K562 (cell line): ENCODE results near the gene SP4. TPM values are rescaled to one million over a fixed set of nuclear protein-coding genes. Genes with fewer than 3 reads are reported as not detected.

ENCODE experiments used
- ATAC-seq: fragments of 200-7000 bp; cut with Tn5 transposase; 3 replicates; pipeline ENCODE4 v1.9.1; 2020; ENCODE audit warnings: moderate library complexity
- BruUV-seq: library from RNA; stranded (reverse); fragments of 400-500 nt; replicated peaks from 2 replicates; lab custom pipeline; 2021; lab: Mats Ljungman, UMichigan
- CTCF ChIA-PET: fragments of 300-600 bp; formaldehyde crosslinking; extraction: SDS; loops from one replicate; lab custom pipeline; 2021; ENCODE audit warnings: low intra/inter-chr PET ratio; lab: Yijun Ruan, JAX
- POLR2A ChIA-PET: fragments of 300-600, 350-650 bp; sonication (Branson Sonifier 250); formaldehyde crosslinking; extraction: SDS; loops from one replicate; lab custom pipeline; 2021; ENCODE audit warnings: antibody characterized with exemption, inconsistent platforms; lab: Yijun Ruan, JAX
- DNase-seq, 4 experiments: peaks; one replicate each; pipeline versions ENCODE4 v3.0.0 to v3.0.0-alpha.2; 2011 to 2018; ENCODE audit warnings: low spot score in 3 of 4, mixed read lengths in 3 of 4; ENCODE audit errors: extremely low read depth in 1 of 4
- FAIRE-seq: peaks from 2 replicates; lab custom pipeline; 2011; peaks lifted over from hg19 to GRCh38; lab: Jason Lieb, UNC
- H2AFZ ChIP-seq: 2 replicates; pipeline ENCODE4 v1.6.0; 2011; ENCODE audit warnings: low read depth, low read length, control low read depth, inconsistent platforms
- H3K27ac ChIP-seq: fragments of 200-600 bp; 3 replicates; pipeline ENCODE4 v1.8.0; 2011; ENCODE audit warnings: low read depth, mild to moderate bottlenecking, control low read depth, inconsistent platforms, low read length, moderate library complexity, mixed read lengths; ENCODE audit errors: extremely low read depth
- H3K27me3 ChIP-seq, 2 experiments: fragments of 300-600 bp in 1 of 2; 2 replicates in 1 of 2; 3 replicates in 1 of 2; pipeline versions ENCODE4 v1.6.0 to v1.8.0; 2011; ENCODE audit warnings: inconsistent platforms in 2 of 2, low read length in 2 of 2, mild to moderate bottlenecking in 1 of 2, mixed read lengths in 1 of 2, moderate library complexity in 1 of 2; ENCODE audit not compliant: control insufficient read depth in 2 of 2, insufficient read depth in 2 of 2
- H3K36me3 ChIP-seq: fragments of 300-600 bp; 3 replicates; pipeline ENCODE4 v1.8.0; 2011; ENCODE audit warnings: mild to moderate bottlenecking, low read length, inconsistent platforms; ENCODE audit not compliant: control insufficient read depth, insufficient read depth
- H3K4me1 ChIP-seq, 2 experiments: fragments of 200-600 bp in 1 of 2; replicated peaks in 1 of 2; 2 replicates in 1 of 2; 3 replicates in 1 of 2; pipeline versions ENCODE4 v1.5.1 to v1.8.0; 2011; ENCODE audit warnings: inconsistent platforms in 2 of 2, low read length in 2 of 2, mild to moderate bottlenecking in 1 of 2, mixed read lengths in 1 of 2, moderate library complexity in 1 of 2; ENCODE audit not compliant: control insufficient read depth in 2 of 2, insufficient read depth in 2 of 2
- H3K4me2 ChIP-seq: 2 replicates; pipeline ENCODE4 v1.6.1; 2011; ENCODE audit warnings: low read length, control low read depth, inconsistent platforms, mixed read lengths; ENCODE audit not compliant: insufficient read depth
- H3K4me3 ChIP-seq: fragments of 200-600 bp; sonication (generic), shearing (Covaris generic); 2 replicates; pipeline ENCODE4 v1.5.1; 2016; ENCODE audit warnings: control low read depth, inconsistent platforms
- H3K79me2 ChIP-seq: fragments of 200-600 bp; 3 replicates; pipeline ENCODE4 v1.8.0; 2011; ENCODE audit warnings: low read length, inconsistent platforms; ENCODE audit not compliant: control insufficient read depth, insufficient read depth
- H3K9ac ChIP-seq, 2 experiments: 2 replicates each; pipeline versions ENCODE4 v1.6.0 to v1.6.1; 2011; ENCODE audit warnings: low read depth in 2 of 2, low read length in 2 of 2, control low read depth in 1 of 2, inconsistent platforms in 1 of 2, mild to moderate bottlenecking in 1 of 2, mixed read lengths in 1 of 2; ENCODE audit not compliant: insufficient read depth in 1 of 2
- H3K9me1 ChIP-seq: one replicate; pipeline ENCODE4 v1.6.0; 2011; ENCODE audit warnings: inconsistent platforms, mild to moderate bottlenecking, low read length, moderate library complexity; ENCODE audit not compliant: control insufficient read depth, insufficient read depth
- H3K9me3 ChIP-seq: replicated peaks from 2 replicates; pipeline ENCODE4 v1.5.1; 2011; ENCODE audit warnings: low read depth, low read length, inconsistent platforms; ENCODE audit not compliant: control insufficient read depth, insufficient read depth
- H4K20me1 ChIP-seq: replicated peaks from 2 replicates; pipeline ENCODE4 v1.6.1; 2011; ENCODE audit warnings: low read length, inconsistent platforms, mixed read lengths; ENCODE audit not compliant: control insufficient read depth, insufficient read depth
- CTCF ChIP-seq, 3 experiments: IDR thresholded peaks in 2 of 3; conservative IDR thresholded peaks in 1 of 3; 2 replicates each; pipeline ENCODE4 v1.5.1; 2011 to 2012; ENCODE audit warnings: low read length in 3 of 3, mild to moderate bottlenecking in 3 of 3, control low read depth in 2 of 3, improper control_type of control experiment in 1 of 3, inconsistent platforms in 1 of 3, low read depth in 1 of 3, mixed read lengths in 1 of 3, moderate library complexity in 1 of 3; ENCODE audit not compliant: insufficient read depth in 2 of 3
- EZH2 ChIP-seq: IDR thresholded peaks from 2 replicates; pipeline ENCODE4 v1.6.1; 2012; ENCODE audit warnings: low read depth, mild to moderate bottlenecking, inconsistent platforms, low read length, borderline replicate concordance
- HIVEP1 ChIP-seq: fragments of 250-450 bp; sonication (Bioruptor Pico); IDR thresholded peaks from 2 replicates; pipeline ENCODE4 v1.4.0; 2020; ENCODE audit warnings: mild to moderate bottlenecking
- KLF13 ChIP-seq: fragments of 450-650 bp; IDR thresholded peaks from 2 replicates; pipeline ENCODE4 v1.6.1; 2016; ENCODE audit warnings: missing genetic modification characterization, low read depth, mild to moderate bottlenecking, missing compliant biosample characterization, moderate library complexity, borderline replicate concordance
- NFXL1 ChIP-seq: fragments of 450-650 bp; formaldehyde crosslinking; IDR thresholded peaks from 2 replicates; pipeline ENCODE4 v1.4.0; 2021; ENCODE audit warnings: mild to moderate bottlenecking
- PHF8 ChIP-seq: fragments of 200-600 bp; sonication (generic); IDR thresholded peaks from 2 replicates; pipeline ENCODE4 v1.6.1; 2012; ENCODE audit warnings: mixed run types, mild to moderate bottlenecking, inconsistent platforms, low read length, moderate library complexity, borderline replicate concordance
- RNF219 ChIP-seq: fragments of 250-450 bp; sonication (Bioruptor Pico); IDR thresholded peaks from 2 replicates; pipeline ENCODE4 v1.5.0; 2022; ENCODE audit warnings: mild to moderate bottlenecking
- TOE1 ChIP-seq, 2 experiments: fragments of 450-650 bp in 1 of 2; sonication (generic) in 1 of 2; formaldehyde crosslinking in 1 of 2; IDR thresholded peaks; 2 replicates each; pipeline versions ENCODE4 v1.7.1 to v1.8.0; 2016 to 2022; ENCODE audit warnings: borderline replicate concordance in 2 of 2, mild to moderate bottlenecking in 2 of 2, antibody characterized with exemption in 1 of 2, inconsistent platforms in 1 of 2, low read depth in 1 of 2, missing genetic modification reagents in 1 of 2, moderate library complexity in 1 of 2
- ZC3H8 ChIP-seq: fragments of 450-650 bp; IDR thresholded peaks from 2 replicates; pipeline ENCODE4 v1.6.1; 2017
- ZFP36 ChIP-seq: fragments of 150-350 bp; IDR thresholded peaks from 2 replicates; pipeline ENCODE4 v1.6.1; 2018; ENCODE audit warnings: low read length, low read depth; ENCODE audit not compliant: partially characterized antibody
- ZNF445 ChIP-seq: fragments of 250-450 bp; sonication (Bioruptor Pico); IDR thresholded peaks from 2 replicates; pipeline ENCODE4 v1.4.0; 2020; ENCODE audit warnings: low read depth, mild to moderate bottlenecking, moderate library complexity
- ZNF57 ChIP-seq: fragments of 450-650 bp; formaldehyde crosslinking; IDR thresholded peaks from 2 replicates; pipeline ENCODE4 v1.4.0; 2020; ENCODE audit warnings: mild to moderate bottlenecking, moderate library complexity
- ZNF696 ChIP-seq: fragments of 250-450 bp; sonication (Bioruptor Pico); conservative IDR thresholded peaks from 2 replicates; pipeline ENCODE4 v1.4.0; 2020; ENCODE audit warnings: mild to moderate bottlenecking, moderate library complexity
- WGBS: fragments of 100-300 bp; shearing (Covaris generic); methylation state at CpG from one replicate; pipeline ENCODE4 v1.1.6; 2016; ENCODE audit warnings: low coverage, mixed read lengths; ENCODE audit not compliant: insufficient coverage; ENCODE audit errors: missing lambda C conversion rate; 5-methylcytosine and 5-hydroxymethylcytosine counted together
- in situ Hi-C: fragments of 300-500 bp; cut with MboI; formaldehyde crosslinking; loops from 4 replicates; pipeline ENCODE4 v1.15.0; 2018; ENCODE audit warnings: inconsistent platforms, mixed read lengths
- intact Hi-C: fragments of 100-400 bp; cut with micrococcal nuclease; formaldehyde crosslinking; loops from 2 replicates; pipeline ENCODE4 v1.14.2; 2022
- polyA plus RNA-seq, 8 experiments: library from polyadenylated mRNA; depleted of rRNA in 4 of 8; stranded (reverse) in 5 of 8; unstranded in 3 of 8; fragments of >200 nt; fragmentation: Nextera tagmentation in 2 of 8; fragmentation: Illumina TruSeq in 1 of 8; extraction: Ambion mirVana in 2 of 8; extraction: Trizol in 1 of 8; gene quantifications; 2 replicates each; pipeline versions ENCODE4 v1.2.1 to v1.2.3, GENCODE V29; 2011 to 2014; ENCODE audit warnings: inconsistent platforms in 1 of 8, missing spikeins in 1 of 8
- total RNA-seq, 7 experiments: library from RNA; depleted of rRNA in 6 of 7; stranded (reverse); fragments of >200 nt in 6 of 7; fragmentation: Illumina TruSeq in 2 of 7; extraction: Trizol in 2 of 7; gene quantifications; 2 replicates each; pipeline versions ENCODE4 v1.2.1 to v1.2.3, GENCODE V29; 2011 to 2021; ENCODE audit warnings: low replicate concordance in 1 of 7
- TF ChIP-seq, protein P1 (sequence below): fragments of 150-350 bp; IDR thresholded peaks from 2 replicates; pipeline ENCODE4 v1.6.1; 2014; ENCODE audit warnings: low read depth, mild to moderate bottlenecking, low read length, borderline replicate concordance

The SP4 gene
- total and polyA plus RNA-seq, 9 of the 15 experiments (the other 6 are each of a cell fraction or from before 2014, with no cell fraction given), result 2.4 to 9.4 (median 4.5) TPM

DNA sequence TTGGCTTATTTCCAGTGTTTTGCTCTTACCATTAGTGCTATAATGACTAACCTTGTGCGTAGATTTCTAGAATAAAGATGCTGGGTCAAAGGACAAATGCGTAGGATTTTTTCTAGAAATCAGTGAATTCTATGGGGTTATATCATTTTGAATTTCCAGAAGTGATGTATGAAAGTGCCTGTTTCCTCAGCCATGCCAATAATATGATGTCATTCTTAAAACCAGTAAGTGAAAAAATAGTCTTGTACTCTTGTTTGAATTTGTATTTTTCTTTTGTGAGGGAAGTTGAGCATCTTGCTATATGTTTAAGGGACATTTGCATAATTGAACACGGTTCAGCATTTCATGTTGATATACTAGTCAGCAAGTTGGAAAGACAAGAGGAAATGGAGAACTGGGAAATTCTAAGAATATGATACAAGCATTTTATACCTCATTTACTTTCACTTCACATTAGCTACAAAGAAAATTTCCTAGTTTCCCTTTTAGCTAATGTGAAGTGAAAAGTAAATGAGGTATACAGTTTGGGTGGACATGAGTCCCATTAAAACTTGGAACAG is 111.1 kb downstream of the SP4 start:
- intact Hi-C loops, result no loop called here
- in situ Hi-C loops, result no loop called here
- no peak for DNase-seq
- H3K9me3 ChIP-seq, result no peaks in the 10 kb centered on the region
- H3K9me1 ChIP-seq, result no peaks in the 10 kb centered on the region
- H2AFZ ChIP-seq, result no peak overlapping the region
- CTCF ChIA-PET, result no interaction called here
- H3K79me2 ChIP-seq, result no peaks in the 10 kb centered on the region
- peaks cover 23 to 26% of the 10 kb centered on the region in 2 experiments; a peak in 4 of 5 replicates for H3K27me3 ChIP-seq
- no peaks in the 10 kb centered on the region for H4K20me1 ChIP-seq
- no TSS peak for BruUV-seq
- ATAC-seq, result no peak
- no peaks in the 10 kb centered on the region for H3K36me3 ChIP-seq
- peaks cover 0 to 11% of the 10 kb centered on the region in 2 experiments; a peak in 2 of 5 replicates for H3K4me1 ChIP-seq
- no peak overlapping the region for H3K4me2 ChIP-seq
- POLR2A ChIA-PET, result interaction anchor here (0.6 kb wide), 1 partner anchor 17 kb away, joined by 5 read pairs; no protein-coding TSS in a partner anchor
- no peak overlapping the region for H3K4me3 ChIP-seq
- no peak overlapping the region for H3K27ac ChIP-seq
- 2% methylated on average over 3 of the region's 3 CpGs for WGBS
- FAIRE-seq, result no peak
- no peak overlapping the region for H3K9ac ChIP-seq
- TF ChIP-seq, protein P1, sequence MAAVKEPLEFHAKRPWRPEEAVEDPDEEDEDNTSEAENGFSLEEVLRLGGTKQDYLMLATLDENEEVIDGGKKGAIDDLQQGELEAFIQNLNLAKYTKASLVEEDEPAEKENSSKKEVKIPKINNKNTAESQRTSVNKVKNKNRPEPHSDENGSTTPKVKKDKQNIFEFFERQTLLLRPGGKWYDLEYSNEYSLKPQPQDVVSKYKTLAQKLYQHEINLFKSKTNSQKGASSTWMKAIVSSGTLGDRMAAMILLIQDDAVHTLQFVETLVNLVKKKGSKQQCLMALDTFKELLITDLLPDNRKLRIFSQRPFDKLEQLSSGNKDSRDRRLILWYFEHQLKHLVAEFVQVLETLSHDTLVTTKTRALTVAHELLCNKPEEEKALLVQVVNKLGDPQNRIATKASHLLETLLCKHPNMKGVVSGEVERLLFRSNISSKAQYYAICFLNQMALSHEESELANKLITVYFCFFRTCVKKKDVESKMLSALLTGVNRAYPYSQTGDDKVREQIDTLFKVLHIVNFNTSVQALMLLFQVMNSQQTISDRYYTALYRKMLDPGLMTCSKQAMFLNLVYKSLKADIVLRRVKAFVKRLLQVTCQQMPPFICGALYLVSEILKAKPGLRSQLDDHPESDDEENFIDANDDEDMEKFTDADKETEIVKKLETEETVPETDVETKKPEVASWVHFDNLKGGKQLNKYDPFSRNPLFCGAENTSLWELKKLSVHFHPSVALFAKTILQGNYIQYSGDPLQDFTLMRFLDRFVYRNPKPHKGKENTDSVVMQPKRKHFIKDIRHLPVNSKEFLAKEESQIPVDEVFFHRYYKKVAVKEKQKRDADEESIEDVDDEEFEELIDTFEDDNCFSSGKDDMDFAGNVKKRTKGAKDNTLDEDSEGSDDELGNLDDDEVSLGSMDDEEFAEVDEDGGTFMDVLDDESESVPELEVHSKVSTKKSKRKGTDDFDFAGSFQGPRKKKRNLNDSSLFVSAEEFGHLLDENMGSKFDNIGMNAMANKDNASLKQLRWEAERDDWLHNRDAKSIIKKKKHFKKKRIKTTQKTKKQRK, result no peak
- TF ChIP-seq ZNF57 (CRISPR knock-in tag), result no peak
- no peak for TF ChIP-seq ZFP36
- TF ChIP-seq ZNF696, result no peak
- TF ChIP-seq KLF13 (tag), result no peak
- TF ChIP-seq HIVEP1 (CRISPR knock-in tag), result no peak
- TF ChIP-seq PHF8, result no peak
- TF ChIP-seq NFXL1 (CRISPR knock-in tag), result no peak
- no peak for TF ChIP-seq ZC3H8
- no peak for TF ChIP-seq CTCF (IDR thresholded peaks at IDR 0.05 in 2 of 3, conservative IDR thresholded peaks at IDR 0.05 in 1 of 3; ENCODE audit: insufficient read depth in 2 of 3, low read depth in 1 of 3, low read length in 3 of 3)
- no peak for TF ChIP-seq TOE1 (IDR thresholded peaks at IDR 0.05; ENCODE audit: borderline replicate concordance)
- TF ChIP-seq TOE1 (CRISPR knock-in tag; IDR thresholded peaks at IDR 0.05; ENCODE audit: borderline replicate concordance, low read depth), result no peak
- no peak for TF ChIP-seq ZNF445 (CRISPR knock-in tag)
- no peak for TF ChIP-seq RNF219 (CRISPR knock-in tag)
- TF ChIP-seq EZH2, result no peak
